Panc1 (cell line): ENCODE measurements around the gene SLC16A11.

Experiments used
- TCF7L2 ChIP-seq: IDR thresholded peaks from 2 replicates; pipeline ENCODE4 v1.6.1; 2011; ENCODE audit warnings: mild to moderate bottlenecking, low read depth, low read length, inconsistent platforms
- TF ChIP-seq, protein P1 (sequence below): fragments of 450-650 bp; IDR thresholded peaks from 2 replicates; pipeline ENCODE4 v1.5.1; 2017; ENCODE audit warnings: mild to moderate bottlenecking

DNA sequence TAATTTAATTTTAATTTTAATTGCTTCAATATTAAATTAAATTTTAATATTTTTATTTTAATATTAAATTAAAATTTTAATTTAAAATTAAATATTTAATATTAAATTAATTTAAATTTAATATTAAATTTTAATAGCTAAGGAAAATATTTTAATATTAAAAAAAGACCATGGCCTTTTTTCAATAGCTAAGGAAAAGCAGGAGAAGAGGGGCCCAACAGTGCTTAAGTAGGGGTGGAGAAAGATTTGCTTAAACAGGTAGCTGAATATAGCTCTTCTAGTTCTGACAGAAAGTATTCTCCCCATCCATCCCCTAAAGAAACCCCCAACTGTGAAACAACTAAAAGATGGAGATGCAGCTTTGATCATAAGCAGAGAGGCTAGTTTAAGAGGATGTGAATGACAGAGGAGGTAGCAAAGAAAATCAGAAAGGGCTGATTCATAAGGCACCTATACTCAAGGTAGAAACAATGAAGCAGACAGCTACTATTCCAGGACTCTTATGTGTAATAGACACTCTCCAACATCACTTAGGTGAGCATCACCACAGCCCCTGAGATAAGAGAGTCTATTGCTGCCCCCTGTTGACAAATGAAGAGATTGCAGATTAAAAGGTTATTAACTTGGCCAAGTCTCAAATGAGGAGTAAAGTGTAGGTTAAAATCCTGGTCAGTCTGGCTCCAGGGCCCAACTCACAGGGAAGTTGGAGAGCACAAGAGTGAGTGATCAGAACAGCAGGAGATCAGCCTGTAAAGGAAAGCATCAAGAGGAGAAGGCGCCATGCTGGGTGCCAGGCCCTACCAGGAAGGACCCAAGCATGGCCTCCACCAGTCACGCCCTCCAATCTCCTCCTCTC, 39.3 kb downstream of the SLC16A11 start:
- TF ChIP-seq TCF7L2, result no peak
- TF ChIP-seq, protein P1, sequence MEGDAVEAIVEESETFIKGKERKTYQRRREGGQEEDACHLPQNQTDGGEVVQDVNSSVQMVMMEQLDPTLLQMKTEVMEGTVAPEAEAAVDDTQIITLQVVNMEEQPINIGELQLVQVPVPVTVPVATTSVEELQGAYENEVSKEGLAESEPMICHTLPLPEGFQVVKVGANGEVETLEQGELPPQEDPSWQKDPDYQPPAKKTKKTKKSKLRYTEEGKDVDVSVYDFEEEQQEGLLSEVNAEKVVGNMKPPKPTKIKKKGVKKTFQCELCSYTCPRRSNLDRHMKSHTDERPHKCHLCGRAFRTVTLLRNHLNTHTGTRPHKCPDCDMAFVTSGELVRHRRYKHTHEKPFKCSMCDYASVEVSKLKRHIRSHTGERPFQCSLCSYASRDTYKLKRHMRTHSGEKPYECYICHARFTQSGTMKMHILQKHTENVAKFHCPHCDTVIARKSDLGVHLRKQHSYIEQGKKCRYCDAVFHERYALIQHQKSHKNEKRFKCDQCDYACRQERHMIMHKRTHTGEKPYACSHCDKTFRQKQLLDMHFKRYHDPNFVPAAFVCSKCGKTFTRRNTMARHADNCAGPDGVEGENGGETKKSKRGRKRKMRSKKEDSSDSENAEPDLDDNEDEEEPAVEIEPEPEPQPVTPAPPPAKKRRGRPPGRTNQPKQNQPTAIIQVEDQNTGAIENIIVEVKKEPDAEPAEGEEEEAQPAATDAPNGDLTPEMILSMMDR, result peak; percentile 77
